Subcutaneous abdominal adipose tissue (tissue), 5 donors: ENCODE data around the gene COL10A1.

Experiments used
- H3K27ac ChIP-seq: one replicate; pipeline ENCODE4 v1.7.0; 2013; ENCODE audit warnings: low read depth, mild to moderate bottlenecking, inconsistent platforms, low read length, moderate library complexity
- H3K27me3 ChIP-seq, 5 donors: one replicate each; pipeline ENCODE4 v1.7.0; 2013; ENCODE audit warnings: low read length in 5 of 5, inconsistent platforms in 1 of 5; ENCODE audit not compliant: control insufficient read depth in 5 of 5, insufficient read depth in 4 of 5
- H3K36me3 ChIP-seq, 5 donors: one replicate each; pipeline ENCODE4 v1.7.0; 2013; ENCODE audit warnings: low read length in 5 of 5; ENCODE audit not compliant: control insufficient read depth in 5 of 5, insufficient read depth in 5 of 5
- H3K4me1 ChIP-seq, 5 donors: one replicate each; pipeline ENCODE4 v1.7.0; 2013; ENCODE audit warnings: low read length in 5 of 5, mild to moderate bottlenecking in 3 of 5, moderate library complexity in 1 of 5; ENCODE audit not compliant: control insufficient read depth in 5 of 5, insufficient read depth in 5 of 5
- H3K4me3 ChIP-seq, 5 donors: one replicate each; pipeline ENCODE4 v1.7.0; 2013; ENCODE audit warnings: low read length in 5 of 5, low read depth in 1 of 5
- H3K9ac ChIP-seq, 5 donors: one replicate each; pipeline ENCODE4 v1.7.0; 2013; ENCODE audit warnings: low read length in 5 of 5, mild to moderate bottlenecking in 4 of 5, moderate library complexity in 3 of 5
- H3K9me3 ChIP-seq, 5 donors: one replicate each; pipeline ENCODE4 v1.7.0; 2013; ENCODE audit warnings: low read length in 5 of 5; ENCODE audit not compliant: control insufficient read depth in 5 of 5
- donor health status: healthy.
- donor health status: healthy.
- donor health status: healthy.
- donor health status: healthy.
- donor health status: healthy.

Gene COL10A1

GRCh38 chr6:116088946-116089345, 37.0 kb downstream of the COL10A1 start:
- Histone ChIP-seq H3K4me1 (no peaks in the 10 kb centered on the region), H3K9ac (no peak overlapping the region), H3K36me3 (no peaks in the 10 kb centered on the region), H3K27me3 (no peaks in the 10 kb centered on the region), H3K4me3 (no peak overlapping the region), H3K9me3 (no peaks in the 10 kb centered on the region), H3K27ac (no peak overlapping the region)

- no peaks in the 10 kb centered on the region for H3K27me3 ChIP-seq
- H3K9ac ChIP-seq: no peak overlapping the region
- H3K36me3 ChIP-seq: no peaks in the 10 kb centered on the region
- H3K4me3 ChIP-seq: no peak overlapping the region
- no peak overlapping the region for H3K27ac ChIP-seq
- no peaks in the 10 kb centered on the region for H3K9me3 ChIP-seq
- H3K4me1 ChIP-seq: no peaks in the 10 kb centered on the region
Observed at GRCh38 chr6:116087437-116088027, 38.4 kb downstream of the COL10A1 start.

GRCh38 chr6:116084284-116084683, 41.6 kb downstream of the COL10A1 start:
- no peaks in the 10 kb centered on the region for H3K36me3 ChIP-seq
- H3K27me3 ChIP-seq: no peaks in the 10 kb centered on the region
- H3K27ac ChIP-seq: no peak overlapping the region
- H3K4me3 ChIP-seq: no peak overlapping the region
- no peak overlapping the region for H3K9ac ChIP-seq
- H3K4me1 ChIP-seq: no peaks in the 10 kb centered on the region
- no peaks in the 10 kb centered on the region for H3K9me3 ChIP-seq

GRCh38 chr6:116083052-116083451, 42.9 kb downstream of the COL10A1 start:
- no peaks in the 10 kb centered on the region for H3K9me3 ChIP-seq
- H3K36me3 ChIP-seq: no peaks in the 10 kb centered on the region
- no peaks in the 10 kb centered on the region for H3K4me1 ChIP-seq
- no peaks in the 10 kb centered on the region for H3K27me3 ChIP-seq
- H3K9ac ChIP-seq: no peak overlapping the region
- H3K27ac ChIP-seq: no peak overlapping the region
- H3K4me3 ChIP-seq: no peak overlapping the region

- Histone ChIP-seq H3K4me1 (no peaks in the 10 kb centered on the region), H3K27me3 (no peaks in the 10 kb centered on the region), H3K36me3 (no peaks in the 10 kb centered on the region), H3K9me3 (no peaks in the 10 kb centered on the region), H3K27ac (no peak overlapping the region), H3K9ac (no peak overlapping the region), H3K4me3 (no peak overlapping the region)
Observed at GRCh38 chr6:116078945-116079344, 47.0 kb downstream of the COL10A1 start.

- Histone ChIP-seq H3K36me3 (no peaks in the 10 kb centered on the region), H3K9me3 (no peaks in the 10 kb centered on the region), H3K27ac (no peak overlapping the region), H3K9ac (no peak overlapping the region), H3K27me3 (no peaks in the 10 kb centered on the region), H3K4me1 (no peaks in the 10 kb centered on the region), H3K4me3 (no peak overlapping the region)
Observed at GRCh38 chr6:116078522-116078921, 47.4 kb downstream of the COL10A1 start.

GRCh38 chr6:116074732-116075390, 51.1 kb downstream of the COL10A1 start:
- Histone ChIP-seq H3K9me3 (no peaks in the 10 kb centered on the region), H3K36me3 (no peaks in the 10 kb centered on the region), H3K27me3 (no peaks in the 10 kb centered on the region), H3K9ac (no peak overlapping the region), H3K4me1 (no peaks in the 10 kb centered on the region), H3K4me3 (no peak overlapping the region), H3K27ac (no peak overlapping the region)

GRCh38 chr6:116073765-116074440, 52.0 kb downstream of the COL10A1 start:
- Histone ChIP-seq H3K9ac (no peak overlapping the region), H3K4me3 (no peak overlapping the region), H3K9me3 (no peaks in the 10 kb centered on the region), H3K36me3 (no peaks in the 10 kb centered on the region), H3K4me1 (no peaks in the 10 kb centered on the region), H3K27me3 (no peaks in the 10 kb centered on the region), H3K27ac (no peak overlapping the region)

- Histone ChIP-seq H3K27me3 (no peaks in the 10 kb centered on the region), H3K4me1 (no peaks in the 10 kb centered on the region), H3K36me3 (no peaks in the 10 kb centered on the region), H3K9me3 (no peaks in the 10 kb centered on the region), H3K27ac (no peak overlapping the region), H3K9ac (no peak overlapping the region), H3K4me3 (no peak overlapping the region)
Observed at GRCh38 chr6:116072368-116072767, 53.6 kb downstream of the COL10A1 start.

- no peaks in the 10 kb centered on the region for H3K9me3 ChIP-seq
- H3K27me3 ChIP-seq: no peaks in the 10 kb centered on the region
- H3K36me3 ChIP-seq: no peaks in the 10 kb centered on the region
- no peaks in the 10 kb centered on the region for H3K4me1 ChIP-seq
- no peak overlapping the region for H3K9ac ChIP-seq
- H3K4me3 ChIP-seq: no peak overlapping the region
- H3K27ac ChIP-seq: no peak overlapping the region
Observed at GRCh38 chr6:116070616-116071389, 55.1 kb downstream of the COL10A1 start.
